Bronchial epithelial cell (primary cell): ENCODE data around the gene LRRC45. TPM values are rescaled to one million over a fixed set of nuclear protein-coding genes. Genes with fewer than 3 reads are reported as not detected.

ENCODE experiments used
- DNase-seq: peaks from one replicate; pipeline ENCODE4 v3.0.0-alpha.2; 2010; ENCODE audit warnings: low read depth
- FAIRE-seq: peaks from 2 replicates; lab custom pipeline; 2011; peaks lifted over from hg19 to GRCh38; lab: Jason Lieb, UNC
- H3K27me3 ChIP-seq: 2 replicates; pipeline ENCODE4 v1.5.1; 2011; ENCODE audit warnings: low read length; ENCODE audit not compliant: control insufficient read depth, insufficient read depth
- H3K36me3 ChIP-seq: 2 replicates; pipeline ENCODE4 v1.5.1; 2011; ENCODE audit warnings: low read length; ENCODE audit not compliant: control insufficient read depth, insufficient read depth
- H3K4me3 ChIP-seq: 2 replicates; pipeline ENCODE4 v1.5.1; 2011; ENCODE audit warnings: mild to moderate bottlenecking, low read depth, low read length, control low read depth
- CTCF ChIP-seq: IDR thresholded peaks from 2 replicates; pipeline ENCODE4 v1.5.1; 2011; ENCODE audit warnings: mild to moderate bottlenecking, moderate library complexity, low read length, control low read depth, inconsistent platforms; ENCODE audit not compliant: insufficient read depth, severe bottlenecking
- total RNA-seq: library from RNA; depleted of rRNA; stranded (reverse); fragments of >200 nt; gene quantifications from 2 replicates; pipeline ENCODE4 v1.2.1, GENCODE V29; 2014

LRRC45 gene
- total RNA-seq, 1 donor from 2014 or later: 8.4 TPM

DNA sequence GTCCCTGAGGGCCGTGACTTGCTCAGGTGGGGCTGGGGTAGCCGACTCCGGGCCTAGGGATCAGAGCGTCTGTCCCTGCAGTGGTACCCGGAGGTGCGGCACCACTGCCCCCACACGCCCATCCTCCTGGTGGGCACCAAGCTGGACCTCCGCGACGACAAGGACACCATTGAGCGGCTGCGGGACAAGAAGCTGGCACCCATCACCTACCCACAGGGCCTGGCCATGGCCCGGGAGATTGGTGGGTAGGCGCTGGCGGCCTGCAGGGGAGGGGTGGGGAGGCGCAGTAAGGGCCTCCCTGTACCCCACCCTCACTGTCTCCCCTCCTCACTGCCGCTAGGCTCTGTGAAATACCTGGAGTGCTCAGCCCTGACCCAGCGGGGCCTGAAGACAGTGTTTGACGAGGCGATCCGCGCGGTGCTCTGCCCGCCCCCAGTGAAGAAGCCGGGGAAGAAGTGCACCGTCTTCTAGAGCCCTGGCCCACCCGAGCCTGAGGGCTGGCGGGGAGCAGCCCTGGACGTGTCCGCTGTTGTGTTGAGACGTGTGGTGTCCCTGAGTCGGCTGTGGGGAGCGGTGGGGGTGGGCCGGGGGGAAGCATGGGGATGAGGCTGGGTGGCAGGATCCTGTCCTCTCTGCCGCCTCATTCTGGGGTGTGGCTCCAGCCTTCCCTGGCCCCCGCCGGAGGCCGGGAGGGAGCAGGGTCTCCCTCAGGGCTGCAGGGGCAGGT lies 10.4 kb downstream of the LRRC45 start:
- Histone ChIP-seq H3K27me3 (no peaks in the 10 kb centered on the region), H3K36me3 (peaks cover 7% of the 10 kb centered on the region), H3K4me3 (no peak overlapping the region)
- no peak for TF ChIP-seq CTCF
- no peak for DNase-seq
- FAIRE-seq: no peak

DNA sequence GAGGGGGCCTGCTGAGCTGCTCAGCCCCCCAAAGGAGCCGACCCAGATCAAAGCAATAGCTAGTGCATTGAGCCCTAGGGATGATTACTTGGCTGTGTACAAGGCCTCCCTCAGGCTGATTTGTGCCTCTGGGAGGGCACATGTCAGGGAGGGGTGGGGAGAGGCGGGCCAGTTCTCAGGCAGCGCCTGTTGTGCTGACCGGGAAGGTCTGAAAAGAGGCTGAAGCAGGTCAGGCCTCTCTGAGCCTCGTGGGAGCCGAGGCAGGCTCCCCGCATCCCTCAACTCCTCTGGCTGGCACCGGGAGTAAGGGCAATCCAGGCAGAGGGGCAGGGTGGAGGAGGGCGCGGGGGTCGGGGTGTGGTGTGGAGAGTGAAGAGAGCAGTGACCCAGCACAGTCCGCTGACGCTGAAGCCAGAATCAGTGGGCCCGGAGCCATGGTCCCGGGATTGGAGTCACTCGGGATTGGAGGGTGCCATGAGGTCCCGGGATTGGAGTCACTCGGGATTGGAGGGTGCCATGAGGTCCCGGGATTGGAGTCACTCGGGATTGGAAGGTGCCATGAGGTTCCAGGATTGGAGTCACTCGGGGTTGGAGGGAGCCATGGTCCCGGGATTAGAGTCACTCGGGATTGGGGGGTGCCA lies 11.4 kb downstream of the LRRC45 start:
- no peak for DNase-seq
- no peak for FAIRE-seq
- no peak overlapping the region for H3K4me3 ChIP-seq

GRCh38 chr17:82035488-82035887 lies 12.4 kb downstream of the LRRC45 start:
- no peak for TF ChIP-seq CTCF
- DNase-seq (no peak), FAIRE-seq (no peak)
- Histone ChIP-seq H3K4me3 (no peak overlapping the region), H3K36me3 (peaks cover 7% of the 10 kb centered on the region), H3K27me3 (no peaks in the 10 kb centered on the region)

More for the DNA sequence above, 11.4 kb downstream of the LRRC45 start:
- no peak for TF ChIP-seq CTCF
- no peaks in the 10 kb centered on the region for H3K27me3 ChIP-seq
- H3K36me3 ChIP-seq: peaks cover 7% of the 10 kb centered on the region

DNA sequence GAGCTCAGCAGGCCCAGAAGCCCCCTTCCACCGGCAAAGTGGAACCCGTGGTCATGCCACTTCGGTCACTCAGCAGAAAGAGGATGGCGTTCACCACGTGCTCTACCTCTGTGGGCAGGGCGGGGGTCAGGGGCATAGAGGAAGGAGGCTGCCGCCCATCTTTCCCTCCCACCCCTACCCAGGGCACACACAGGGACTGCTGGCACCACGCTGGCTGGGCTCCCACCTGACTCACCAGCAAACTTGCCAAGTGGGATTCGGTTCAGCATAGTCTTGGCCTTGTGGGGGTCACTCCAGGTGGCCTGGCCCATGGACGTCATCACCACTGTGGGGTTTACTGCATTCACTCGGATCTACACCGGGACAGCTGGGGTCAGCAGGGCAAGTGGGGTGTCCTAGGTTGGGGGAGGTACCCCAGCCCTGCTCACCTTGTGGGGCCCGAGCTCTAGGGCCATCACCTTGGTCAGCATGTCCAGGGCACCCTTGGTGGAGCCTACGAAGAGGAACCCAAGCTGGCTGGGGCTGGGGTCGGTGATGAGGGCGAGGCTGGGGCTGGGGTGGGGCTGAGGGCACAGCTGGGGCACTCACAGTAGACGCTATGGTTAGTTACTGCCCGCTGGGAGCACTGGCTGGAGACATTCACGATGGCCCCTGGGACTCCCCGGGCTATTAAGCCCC lies 13.0 kb downstream of the LRRC45 start:
- no peak for TF ChIP-seq CTCF
- Histone ChIP-seq H3K36me3 (peaks cover 7% of the 10 kb centered on the region), H3K4me3 (peak overlapping the region; percentile 69), H3K27me3 (no peaks in the 10 kb centered on the region)
- FAIRE-seq (no peak), DNase-seq (no peak)

DNA sequence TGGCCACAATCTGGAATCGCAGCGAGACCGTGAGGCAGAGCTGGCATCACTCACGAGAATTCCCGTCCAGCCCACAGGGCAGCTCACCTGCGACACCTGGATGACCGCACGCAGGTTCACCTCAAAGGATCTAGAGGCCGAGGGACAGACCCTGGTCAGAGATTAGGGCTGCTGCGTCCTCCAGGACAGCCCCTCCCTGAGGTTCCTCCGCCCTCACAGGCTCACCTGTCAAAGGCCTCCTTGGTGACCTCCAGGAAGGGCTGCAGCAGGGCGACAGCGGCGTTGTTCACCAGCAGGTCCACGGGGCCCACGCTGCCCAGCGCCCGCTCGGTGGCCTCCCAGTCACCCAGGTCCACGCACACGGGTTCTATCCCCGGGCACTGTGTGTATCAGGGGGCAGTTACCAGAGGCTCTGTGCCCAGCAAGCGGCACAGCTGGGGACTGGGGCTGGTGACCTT lies 13.6 kb downstream of the LRRC45 start:
- FAIRE-seq (no peak), DNase-seq (no peak)
- H3K36me3 ChIP-seq: peaks cover 7% of the 10 kb centered on the region
- H3K4me3 ChIP-seq: peak overlapping the region; percentile 69
- no peak for TF ChIP-seq CTCF
- H3K27me3 ChIP-seq: no peaks in the 10 kb centered on the region
